GM12892 (cell line): Measurements from ENCODE around the gene TANK.

Experiments
- POLR2A ChIP-seq: IDR thresholded peaks from 2 replicates; pipeline ENCODE4 v1.6.1; 2011; ENCODE audit warnings: low read depth, low read length, control low read depth
- POLR2AphosphoS5 ChIP-seq: IDR thresholded peaks from 2 replicates; pipeline ENCODE4 v1.6.1; 2011; ENCODE audit warnings: low read depth, low read length, control low read depth

GRCh38 chr2:161160226-161161073, at the start of gene TANK:
- TF ChIP-seq POLR2A (peak; percentile 98), POLR2AphosphoS5 (peak; percentile 97)
